DMS 273 (cell line): Measurements from ENCODE around the gene EIF4G3.
A peak's percentile ranks its signal among the peaks of the same experiment; 100 is the strongest.
"Not testable (repeated sequence)": the region's sequence is repeated elsewhere in the genome, so short reads cannot be mapped to it uniquely, and the experiment has no call there.

Experiments
- DNase-seq: peaks from one replicate; lab custom pipeline; 2025; ENCODE audit not compliant: unreplicated experiment; lab: John Stamatoyannopoulos, UW

The EIF4G3 gene

DNA sequence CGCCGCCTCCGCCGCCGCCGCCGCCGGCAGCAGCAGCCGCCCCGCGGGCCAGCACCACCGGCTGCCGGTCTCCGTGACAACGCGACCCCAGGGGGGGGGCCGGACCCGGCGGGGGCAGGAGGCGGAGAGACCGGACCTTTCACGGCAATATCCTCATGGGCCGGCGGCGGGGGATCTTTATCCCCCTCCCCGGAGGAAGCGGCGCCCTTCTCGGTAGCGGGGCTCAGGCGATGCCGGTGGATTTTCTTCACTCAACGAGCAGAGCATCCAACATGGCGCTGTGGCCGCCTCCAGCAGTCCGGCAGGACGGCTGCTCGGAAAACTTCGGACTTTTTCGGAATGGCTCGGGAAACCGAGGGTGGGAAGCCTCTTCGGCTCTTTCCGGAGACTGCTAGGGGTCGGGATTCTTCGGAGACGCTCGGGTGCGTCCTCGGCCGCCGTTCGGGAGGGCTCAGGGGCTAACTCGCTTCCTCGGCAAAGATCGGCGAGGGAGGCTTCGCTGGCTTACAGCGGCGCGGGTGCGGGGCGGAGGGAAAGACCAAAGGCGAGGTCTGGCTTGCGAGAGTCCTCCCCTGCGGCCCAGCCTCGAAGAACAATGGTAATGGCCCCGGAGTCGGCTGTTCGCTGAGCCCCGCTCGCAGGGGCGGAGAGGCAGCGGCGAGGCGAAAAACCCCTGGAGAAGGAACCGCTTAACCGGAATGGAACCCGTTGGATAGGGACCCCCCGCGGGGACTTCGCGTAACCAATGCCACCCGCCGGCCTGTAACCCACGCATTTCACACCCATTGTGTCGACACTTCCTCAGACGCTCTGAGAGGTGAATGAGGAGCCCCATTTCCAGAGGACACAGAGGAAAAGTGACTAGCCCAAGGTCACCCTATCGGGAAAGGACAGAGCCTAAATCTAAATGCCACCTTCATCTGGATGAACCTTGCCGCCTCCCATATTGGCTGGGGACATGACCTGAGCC lies at the start of gene EIF4G3:
EIF4G3 (minus strand) TSS at position 312 of the 970 bp plus-strand sequence. CDS start 174,155 bp downstream, outside the sequence.
- DNase-seq: peak; percentile 99

- no peak for DNase-seq
These were observed 48.4 kb upstream of the EIF4G3 start for GRCh38 chr1:21225065-21225464.

DNA sequence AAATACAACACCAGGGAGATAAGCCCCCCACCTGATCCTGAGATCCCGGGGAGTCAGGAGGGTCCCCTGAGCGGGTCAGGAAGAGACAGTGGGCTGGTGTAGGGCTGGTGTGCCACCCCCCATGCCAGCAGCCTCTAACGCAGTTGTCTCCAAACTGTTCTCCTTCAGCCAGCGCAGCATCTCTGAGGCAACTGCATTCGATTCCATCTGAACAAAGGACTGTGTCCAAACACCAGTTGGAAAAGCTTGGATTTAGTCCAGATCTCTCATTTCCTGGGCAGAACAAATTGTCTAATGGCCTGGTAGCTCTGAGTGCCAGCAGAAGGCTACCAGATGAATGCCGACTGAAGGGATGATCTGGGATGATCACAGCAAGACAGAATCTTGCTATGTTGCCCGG lies 44.1 kb upstream of the EIF4G3 start:
- DNase-seq: peak; percentile 83

GRCh38 chr1:21219674-21220073 lies 43.0 kb upstream of the EIF4G3 start:
- DNase-seq: no peak

GRCh38 chr1:21217812-21218596 lies 41.3 kb upstream of the EIF4G3 start:
- DNase-seq: peak; percentile 71

DNA sequence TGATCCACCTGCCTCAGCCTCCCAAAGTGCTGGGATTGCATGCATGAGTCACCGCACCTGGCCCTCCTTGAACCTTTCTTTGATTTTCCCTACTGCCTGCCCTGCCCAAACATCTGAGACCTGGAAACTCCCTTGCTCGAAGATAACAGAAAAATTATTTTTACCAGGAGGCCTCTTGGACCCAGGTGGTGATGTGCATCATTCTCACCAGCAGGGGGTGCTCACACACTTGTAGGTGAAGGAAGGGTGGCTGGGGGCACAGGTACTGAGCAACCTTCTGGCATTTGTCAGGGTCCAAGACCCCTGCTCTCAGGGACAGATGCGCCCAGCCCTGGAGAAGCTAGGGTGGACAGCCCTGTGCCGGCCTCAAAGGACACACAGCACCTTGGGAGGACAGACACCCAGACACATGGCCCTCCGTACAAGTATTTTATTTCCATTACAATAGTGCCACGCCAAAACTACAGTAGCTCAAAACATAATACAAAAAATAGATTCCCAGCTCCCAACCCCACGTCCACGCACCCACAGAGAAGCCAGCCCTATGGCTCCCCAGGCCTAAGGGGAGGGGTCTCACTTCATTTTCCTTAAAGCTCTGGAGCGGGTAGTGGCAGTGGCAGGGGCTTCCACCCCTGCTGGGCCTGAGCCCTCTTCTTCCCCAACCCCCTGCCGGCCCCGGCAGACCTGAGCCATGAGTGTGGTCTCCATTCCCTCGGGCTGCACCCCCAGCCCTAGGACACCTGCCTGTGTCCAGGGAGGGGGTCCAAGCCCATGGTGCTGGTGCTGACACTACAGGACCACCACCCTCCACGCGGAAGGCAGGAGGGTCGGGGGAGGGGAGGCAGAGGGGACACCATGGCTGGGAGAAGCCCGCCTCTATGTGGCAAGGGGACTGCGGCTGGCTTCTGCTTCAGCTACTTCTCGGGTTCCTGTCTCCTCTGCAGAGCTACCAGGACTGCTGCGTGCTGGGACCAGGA lies 40.4 kb upstream of the EIF4G3 start:
- peak; percentile 84 for DNase-seq

GRCh38 chr1:21212126-21212525 lies 35.4 kb upstream of the EIF4G3 start:
- no peak for DNase-seq

- DNase-seq: not testable (repeated sequence)
These were observed 31.5 kb upstream of the EIF4G3 start for GRCh38 chr1:21208137-21208700.

- no peak for DNase-seq
These were observed 29.4 kb upstream of the EIF4G3 start for GRCh38 chr1:21206117-21206516.

GRCh38 chr1:21205416-21205815 lies 28.7 kb upstream of the EIF4G3 start:
- no peak for DNase-seq

- DNase-seq: no peak
These were observed 25.0 kb upstream of the EIF4G3 start for GRCh38 chr1:21201650-21202049.

GRCh38 chr1:21201238-21201637 lies 24.5 kb upstream of the EIF4G3 start:
- DNase-seq: not testable (repeated sequence)

GRCh38 chr1:21200767-21201166 lies 24.1 kb upstream of the EIF4G3 start:
- DNase-seq: no peak

DNA sequence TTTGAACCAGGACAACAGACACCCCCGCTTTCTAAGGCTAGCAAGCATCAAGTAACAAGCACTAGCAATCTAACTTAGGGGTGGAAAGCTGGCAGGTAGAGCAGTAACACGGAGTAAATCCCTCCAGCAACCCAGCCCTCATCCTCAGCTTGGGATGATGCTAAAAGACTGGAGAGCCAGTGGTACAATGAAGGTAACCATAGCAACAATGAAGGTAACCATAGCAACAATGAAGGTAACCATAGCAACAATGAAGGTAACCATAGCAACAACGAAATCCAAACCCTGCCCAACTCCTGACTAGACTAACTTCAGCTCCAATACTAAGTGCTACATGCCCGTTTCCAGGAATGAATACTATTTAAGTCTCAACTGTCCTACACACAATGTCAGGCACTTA lies 22.2 kb upstream of the EIF4G3 start:
- DNase-seq: no peak

- DNase-seq: no peak
These were observed 16.2 kb upstream of the EIF4G3 start for GRCh38 chr1:21192871-21193270.

DNA sequence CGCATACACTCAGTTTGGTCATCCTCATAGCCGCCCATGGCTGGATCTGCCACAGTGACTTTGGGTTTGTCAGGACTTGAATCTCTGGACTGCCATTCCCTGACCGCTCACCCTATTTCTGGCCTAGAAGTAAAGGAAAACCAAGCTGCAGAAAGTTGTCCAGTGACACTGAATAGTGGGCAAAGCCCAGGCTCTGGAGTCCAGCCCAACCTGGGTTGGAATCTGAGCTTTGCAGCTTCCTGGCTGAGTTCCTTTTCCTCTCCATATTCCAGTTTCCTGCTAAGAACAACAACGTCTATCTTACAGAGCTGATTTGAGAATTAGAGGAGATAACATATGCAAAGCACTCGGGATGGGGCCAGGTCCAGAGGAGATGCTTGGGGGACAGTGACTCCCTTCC lies 15.6 kb upstream of the EIF4G3 start:
- no peak for DNase-seq

- not testable (repeated sequence) for DNase-seq
These were observed 14.1 kb upstream of the EIF4G3 start for GRCh38 chr1:21190771-21191170.

GRCh38 chr1:21189906-21190500 lies 13.3 kb upstream of the EIF4G3 start:
- no peak for DNase-seq

DNA sequence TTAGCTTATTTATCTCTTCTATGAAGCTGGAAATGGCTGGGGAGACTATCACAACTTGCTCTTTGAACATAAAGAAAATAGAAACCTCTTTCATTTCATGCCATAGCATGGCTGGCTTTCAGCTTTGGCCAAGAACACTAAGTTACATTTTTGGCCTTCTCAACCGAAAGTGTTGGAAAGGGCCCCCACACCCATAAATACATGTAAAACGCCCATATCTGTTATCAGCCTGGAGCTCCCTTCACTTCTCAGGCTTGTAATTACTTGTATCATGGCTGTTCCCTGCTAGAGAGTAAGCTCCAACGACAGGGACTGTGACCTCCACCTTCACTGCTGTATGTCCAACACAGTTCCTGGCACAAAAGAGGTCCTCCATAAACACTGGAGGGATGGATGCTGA lies 12.7 kb upstream of the EIF4G3 start:
- DNase-seq: no peak

DNA sequence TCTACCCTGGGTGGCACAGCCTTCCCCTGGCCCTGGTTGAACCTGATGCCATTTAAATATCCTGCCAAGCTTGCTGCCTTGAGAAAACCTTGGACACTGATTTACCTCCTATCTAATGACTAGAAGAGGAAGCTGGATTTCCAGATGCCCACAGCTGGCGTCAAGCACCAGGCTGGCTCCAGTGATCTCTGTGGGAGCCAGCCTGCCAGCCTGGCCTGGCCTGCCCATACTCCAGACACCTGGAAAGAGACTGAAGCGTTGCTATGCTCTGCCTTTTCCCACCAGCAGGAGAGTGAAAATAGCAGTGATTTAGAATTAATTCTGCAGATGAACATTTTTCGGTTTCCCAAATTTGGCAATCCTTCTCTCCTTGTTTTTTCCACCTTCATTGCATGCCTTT lies 11.5 kb upstream of the EIF4G3 start:
- DNase-seq: peak; percentile 24
